Stimulated activated naive CD4-positive, alpha-beta T cell (primary cell): ENCODE results near the gene PLA2G7.

Source experiments
- DNase-seq, 6 experiments: peaks; one replicate each; lab custom pipeline; 2025; lab: John Stamatoyannopoulos, UW

PLA2G7 gene

DNA sequence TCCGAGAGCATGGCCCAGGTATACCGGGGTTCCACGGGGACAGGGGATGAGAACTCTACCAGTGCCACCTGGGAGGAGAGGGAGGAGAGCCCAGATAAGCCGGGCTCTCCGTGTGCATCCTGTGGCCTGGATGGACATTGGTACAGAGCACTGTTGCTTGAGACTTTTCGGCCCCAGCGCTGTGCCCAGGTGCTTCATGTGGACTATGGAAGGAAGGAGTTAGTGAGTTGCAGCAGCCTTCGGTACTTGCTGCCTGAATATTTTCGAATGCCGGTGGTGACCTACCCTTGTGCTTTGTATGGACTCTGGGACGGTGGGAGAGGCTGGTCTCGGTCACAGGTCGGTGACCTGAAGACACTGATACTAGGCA lies 46.2 kb downstream of the PLA2G7 start:
- no peak for DNase-seq

DNA sequence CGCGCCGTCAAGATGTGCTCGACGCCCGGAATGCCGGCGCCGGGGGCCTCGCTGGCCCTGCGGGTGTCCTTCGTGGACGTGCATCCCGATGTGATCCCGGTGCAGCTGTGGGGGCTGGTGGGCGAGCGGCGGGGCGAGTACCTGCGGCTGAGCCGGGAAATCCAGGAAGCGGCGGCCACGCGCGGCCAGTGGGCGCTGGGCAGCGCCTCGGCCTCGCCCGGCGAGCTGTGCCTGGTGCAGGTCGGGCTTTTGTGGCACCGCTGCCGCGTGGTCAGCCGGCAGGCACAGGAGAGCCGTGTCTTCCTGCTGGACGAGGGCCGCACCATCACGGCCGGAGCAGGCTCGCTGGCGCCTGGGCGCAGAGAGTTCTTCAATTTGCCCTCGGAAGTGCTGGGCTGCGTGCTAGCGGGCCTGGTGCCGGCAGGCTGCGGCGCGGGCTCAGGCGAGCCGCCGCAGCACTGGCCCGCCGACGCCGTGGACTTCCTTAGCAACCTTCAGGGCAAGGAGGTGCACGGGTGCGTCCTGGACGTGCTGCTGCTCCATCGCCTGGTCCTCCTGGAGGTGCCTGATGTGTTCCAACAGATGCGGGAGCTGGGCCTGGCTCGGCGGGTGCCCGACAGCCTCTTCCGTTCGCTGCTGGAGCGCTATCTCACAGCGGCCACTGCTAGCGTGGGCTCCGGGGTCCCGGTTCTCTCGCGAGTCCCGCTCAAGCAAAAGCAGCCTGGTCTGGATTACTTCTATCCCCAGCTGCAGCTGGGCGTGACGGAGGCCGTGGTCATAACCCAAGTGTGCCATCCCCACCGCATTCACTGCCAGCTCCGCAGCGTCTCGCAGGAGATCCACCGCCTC lies 46.8 kb downstream of the PLA2G7 start:
- DNase-seq: no peak

DNA sequence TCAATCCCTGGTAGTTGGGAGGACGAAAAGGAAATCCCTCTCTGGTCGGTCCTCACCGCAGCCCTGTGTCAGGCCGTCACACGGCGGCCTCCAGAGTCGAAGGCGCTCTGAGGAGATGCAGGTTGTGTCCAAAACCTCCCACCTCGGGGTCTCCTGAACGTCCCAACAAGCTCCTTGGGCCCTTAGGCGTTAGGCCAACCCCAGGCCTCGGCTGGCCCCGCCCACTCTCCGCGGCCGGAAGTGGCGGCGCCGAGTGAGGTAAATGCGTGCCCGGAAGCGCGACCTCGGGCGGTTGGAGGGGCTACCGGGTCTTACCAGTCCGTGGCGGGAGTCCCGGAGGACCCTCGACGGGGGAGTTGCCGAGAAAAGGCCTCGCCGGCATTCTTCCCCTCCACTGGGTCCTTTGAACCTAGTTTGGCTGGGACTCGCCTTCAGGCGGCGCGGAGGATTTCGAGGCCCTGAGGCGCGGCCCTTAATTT lies 47.5 kb downstream of the PLA2G7 start, which contains the start of gene TDRD6:
TSS of gene TDRD6 (plus strand) at position 267 of the 479 bp plus-strand sequence. CDS start 244 bp downstream, outside the sequence.
- DNase-seq: no peak

DNA sequence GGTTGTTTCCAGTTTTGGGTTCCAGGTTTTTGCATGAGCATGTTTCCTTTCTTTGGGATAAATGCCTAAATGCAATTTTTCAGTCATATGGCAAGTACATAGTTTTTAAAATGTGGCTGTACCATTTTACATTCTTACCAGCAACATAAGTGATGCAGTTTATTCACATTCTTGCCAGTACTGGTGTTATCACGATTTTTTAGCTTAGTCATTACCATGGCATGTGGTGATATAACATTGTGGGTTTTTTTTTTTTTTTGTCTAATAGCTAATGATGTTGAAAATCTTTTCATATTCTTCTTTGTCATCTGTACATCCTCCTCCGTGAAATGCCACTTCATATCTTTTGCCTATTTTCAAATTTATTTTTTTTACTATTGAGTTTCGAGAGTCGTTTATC lies 50.4 kb downstream of the PLA2G7 start:
- DNase-seq: no peak

DNA sequence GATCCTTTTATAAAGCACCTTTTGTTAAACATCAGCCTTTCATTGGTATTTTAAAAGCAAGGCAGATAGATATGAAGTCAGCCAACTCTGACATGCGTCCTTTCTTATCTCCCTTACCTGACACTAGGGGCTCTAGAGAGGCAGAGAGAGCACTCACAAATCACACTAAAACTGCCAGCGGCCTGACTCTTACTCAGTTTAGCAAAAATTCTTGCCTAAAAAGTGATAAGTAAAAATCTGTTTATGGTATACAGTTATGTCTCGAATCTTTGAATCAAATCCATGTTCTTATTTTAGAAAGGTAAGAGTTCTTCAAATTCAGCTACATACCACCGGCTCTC lies 57.9 kb downstream of the PLA2G7 start:
- no peak for DNase-seq

DNA sequence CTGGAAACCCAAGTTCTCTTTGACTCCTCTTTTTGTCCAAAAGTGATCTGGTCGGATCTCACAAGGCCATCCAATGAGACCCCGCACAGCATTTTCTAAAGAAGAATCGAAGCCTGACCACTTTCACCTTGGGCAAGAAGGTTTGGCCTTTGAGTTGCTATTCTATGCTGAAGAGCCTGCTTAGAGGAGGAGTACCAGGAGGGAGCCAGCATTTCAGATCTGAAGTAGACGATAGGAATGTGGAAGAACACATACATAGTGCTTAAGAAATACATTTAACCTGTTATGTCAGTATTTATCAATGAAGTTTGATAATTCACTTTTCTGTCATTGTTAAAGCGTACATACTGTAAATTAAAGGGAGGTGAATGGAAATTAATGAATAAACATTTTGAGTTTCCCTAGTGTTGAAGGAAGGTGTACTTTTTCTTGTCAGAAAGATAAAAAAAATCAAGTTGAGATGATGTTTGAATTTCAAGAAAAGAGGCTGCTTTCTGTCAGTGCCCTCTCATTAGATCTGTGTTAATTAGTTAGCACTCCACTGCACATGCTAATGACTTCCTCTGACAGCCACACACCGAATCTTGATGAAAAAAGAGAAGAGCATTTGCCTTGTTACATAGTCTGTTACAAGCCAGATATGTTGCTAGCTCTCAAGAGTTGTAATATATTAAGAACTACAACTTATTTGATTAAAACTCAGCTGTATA lies 58.4 kb downstream of the PLA2G7 start:
- DNase-seq: no peak

DNA sequence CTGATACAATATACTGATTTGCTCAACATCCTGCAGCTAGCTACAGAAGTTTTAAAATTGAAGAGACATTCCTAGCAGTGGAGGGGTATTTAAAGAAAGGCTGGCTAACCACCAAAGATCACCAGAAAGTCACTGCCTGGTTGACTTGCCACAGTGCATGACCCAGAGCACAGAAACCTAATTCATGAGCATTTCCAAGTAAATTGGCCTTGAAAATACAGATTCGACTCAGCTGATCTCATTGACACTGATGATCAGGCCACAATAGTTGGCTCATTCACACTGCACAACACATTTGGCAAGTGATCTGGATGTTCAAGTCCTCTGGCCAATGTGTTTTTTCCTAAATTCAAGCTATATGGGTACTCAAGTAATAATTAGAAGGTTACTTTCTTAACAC lies 60.8 kb downstream of the PLA2G7 start:
- DNase-seq: no peak

DNA sequence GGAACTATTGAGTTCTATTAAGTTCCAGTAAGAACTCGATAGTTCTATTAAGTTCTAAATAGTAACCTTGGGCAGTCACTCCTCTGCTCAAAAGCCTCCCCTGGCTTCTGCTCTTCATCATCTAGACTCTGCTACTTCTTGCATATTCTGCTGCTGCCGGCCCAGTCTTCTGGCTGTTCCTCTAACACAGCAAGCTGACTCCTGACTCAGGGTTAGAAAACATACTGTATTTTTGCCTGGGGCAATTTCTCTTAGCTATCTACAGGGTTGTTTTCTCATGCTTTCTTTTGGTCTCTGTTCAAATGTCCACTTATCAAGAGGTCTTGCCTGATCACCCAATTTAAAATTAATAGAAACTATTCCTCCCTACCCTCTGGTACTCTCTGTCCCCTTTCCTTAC lies 67.8 kb downstream of the PLA2G7 start:
- DNase-seq: no peak

DNA sequence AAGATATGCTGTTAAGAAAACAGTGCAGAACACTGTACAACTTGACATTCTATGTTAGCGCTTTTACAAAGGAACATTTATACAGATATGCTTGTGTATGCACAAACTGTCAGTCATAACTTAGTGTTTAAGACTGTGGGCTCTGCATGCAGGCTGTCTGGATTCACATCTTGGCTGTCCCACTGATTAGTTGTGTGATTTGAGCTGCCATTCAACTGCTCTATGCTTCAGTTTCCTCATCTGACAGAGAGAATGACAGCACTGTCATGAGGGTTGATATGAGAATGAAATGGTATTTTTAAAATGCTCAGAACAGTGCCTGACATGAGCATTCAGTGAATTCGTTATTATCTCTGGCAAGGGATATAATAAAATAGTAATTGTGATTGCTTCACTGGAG lies 73.7 kb downstream of the PLA2G7 start:
- no peak for DNase-seq

DNA sequence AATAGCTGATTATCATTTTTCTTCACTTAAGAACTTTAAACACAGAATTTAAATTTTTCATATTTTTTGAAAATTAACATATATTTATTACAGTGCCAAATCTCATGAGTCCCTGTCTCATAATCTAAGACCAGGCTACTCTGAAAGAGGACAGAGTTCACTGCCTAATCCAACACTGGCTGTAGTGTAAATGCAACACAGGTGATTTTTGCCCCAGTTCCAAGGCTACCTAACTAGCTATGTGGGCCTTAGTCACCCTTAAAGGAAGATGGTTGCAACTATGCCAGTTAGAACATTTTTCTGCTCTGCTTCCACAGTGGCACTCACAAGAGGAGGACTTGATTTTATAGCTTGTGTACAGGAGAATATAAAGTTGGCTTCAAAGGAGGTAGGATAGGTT lies 77.5 kb downstream of the PLA2G7 start:
- no peak for DNase-seq

DNA sequence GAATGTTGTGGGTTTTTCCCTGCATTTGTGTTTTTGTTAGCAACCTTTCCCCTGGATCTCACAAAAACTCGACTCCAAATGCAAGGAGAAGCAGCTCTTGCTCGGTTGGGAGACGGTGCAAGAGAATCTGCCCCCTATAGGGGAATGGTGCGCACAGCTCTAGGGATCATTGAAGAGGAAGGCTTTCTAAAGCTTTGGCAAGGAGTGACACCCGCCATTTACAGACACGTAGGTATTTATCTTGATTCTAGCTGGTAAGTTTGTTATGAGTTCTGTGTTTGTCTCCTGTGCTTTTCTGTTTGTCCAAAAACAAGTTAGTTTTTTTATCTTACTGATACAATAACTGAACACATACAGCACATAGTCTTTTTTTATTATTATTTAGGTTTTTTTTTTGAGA lies 79.4 kb downstream of the PLA2G7 start:
- no peak for DNase-seq
